K562 (cell line): ENCODE results near the gene APP.

Experiments used
- ARID2 ChIP-seq: fragments of 450-650 bp; IDR thresholded peaks from 2 replicates; pipeline ENCODE4 v1.6.1; 2017; ENCODE audit warnings: antibody characterized with exemption, mild to moderate bottlenecking
- BHLHE40 ChIP-seq: IDR thresholded peaks from 2 replicates; pipeline ENCODE4 v1.6.1; 2011; ENCODE audit warnings: low read length, improper control_type of control experiment
- SMARCE1 ChIP-seq: fragments of 450-650 bp; IDR thresholded peaks from 2 replicates; pipeline ENCODE4 v1.7.1; 2016; ENCODE audit warnings: mild to moderate bottlenecking

GRCh38 chr21:26140164-26140579 is 30.4 kb downstream of the APP start:
- no peak for TF ChIP-seq ARID2
- no peak for TF ChIP-seq SMARCE1
- TF ChIP-seq BHLHE40, result no peak
